Measurements from ENCODE around the gene MAPK8.

- no peak for TF ChIP-seq CTCF (IDR thresholded peaks at IDR 0.05)
- TF ChIP-seq POLR2A (IDR thresholded peaks at IDR 0.05): no peak
These were observed 149.9 kb downstream of the MAPK8 start for GRCh38 chr10:48456361-48456804.
